Psoas muscle (tissue), 8 donors: ENCODE measurements around the gene KLF13. TPM values are rescaled to one million over a fixed set of nuclear protein-coding genes. Genes with fewer than 3 reads are reported as not detected.

ENCODE experiments used
- ATAC-seq, 4 donors: fragments of 200-7000 bp; cut with Tn5 transposase; one replicate each; pipeline ENCODE4 v1.9.1; 2020; ENCODE audit warnings: moderate library complexity in 3 of 4, mild to moderate bottlenecking in 2 of 4
- DNase-seq, 2 donors: peaks; one replicate each; pipeline ENCODE4 v3.0.0-alpha.2; 2020
- H3K27ac ChIP-seq: fragments of 200-600 bp; one replicate; pipeline ENCODE4 v1.8.0; 2022
- H3K27me3 ChIP-seq, 3 donors: fragments of 200-600 bp in 1 of 3; one replicate each; pipeline versions ENCODE4 v1.6.1 to v1.8.0; 2013 to 2022; ENCODE audit warnings: low read length in 2 of 3, mild to moderate bottlenecking in 2 of 3, moderate library complexity in 1 of 3; ENCODE audit not compliant: insufficient read depth in 3 of 3
- H3K36me3 ChIP-seq, 2 donors: fragments of 200-600 bp in 1 of 2; one replicate each; pipeline versions ENCODE4 v1.6.1 to v1.8.0; 2013 to 2022; ENCODE audit warnings: low read depth in 1 of 2, mild to moderate bottlenecking in 1 of 2, moderate library complexity in 1 of 2; ENCODE audit not compliant: insufficient read depth in 1 of 2
- H3K4me1 ChIP-seq: fragments of 200-600 bp; one replicate; pipeline ENCODE4 v1.8.0; 2022
- H3K4me3 ChIP-seq: fragments of 200-600 bp; one replicate; pipeline ENCODE4 v1.8.0; 2022; ENCODE audit warnings: mild to moderate bottlenecking
- H3K9me3 ChIP-seq: fragments of 200-600 bp; one replicate; pipeline ENCODE4 v1.8.0; 2022
- WGBS, 3 donors: extraction: QIAGEN DNeasy Blood & Tissue Kit; methylation state at CpG; one replicate each; pipeline versions ENCODE4 v1.1.6 to v1.1.7; 2013; 5-methylcytosine and 5-hydroxymethylcytosine counted together
- intact Hi-C, 2 donors: fragments of 100-400 bp; cut with DNase I; formaldehyde crosslinking; loops; one replicate each; pipeline versions ENCODE4 v1.11.0 to v1.14.2; 2022
- polyA plus RNA-seq, 3 donors: library from polyadenylated mRNA; stranded (reverse); fragments of 200-250 nt; gene quantifications; one replicate each; pipeline ENCODE4 v1.2.3, GENCODE V29; 2013
- total RNA-seq, 4 donors: library from RNA; stranded (reverse); fragmentation: NEBNext Ultra II Directional in 2 of 4; extraction: Animal tissue kit (Norgen Biotek cat#: 25700) in 2 of 4; gene quantifications; one replicate each; pipeline versions ENCODE4 v1.2.1 to v1.2.4, GENCODE V29; 2021 to 2023
- TF ChIP-seq, protein P1 (sequence below): fragments of 200-600 bp; IDR thresholded peaks from one replicate; pipeline ENCODE4 v1.8.0; 2022; ENCODE audit warnings: antibody characterized with exemption
- donor health status: healthy with polysubstance abuse.
- donor health status: DM: no; HTN: no; CAD: no; lungs with moderate emphysema.
- donor health status: Bipolar disorder and iron deficiency.
- donor health status: healthy.
- donor health status: DM: yes; HTN: yes; CAD: no.
- donor health status: DM: no; HTN: no; CAD: no.
- donor health status: DM: no; HTN: no; CAD: no.
- donor health status: DM: yes; HTN: yes; CAD: no.

The KLF13 gene
- total and polyA plus RNA-seq, 7 donors, result 11.9 to 45.6 (median 24.5) TPM

DNA sequence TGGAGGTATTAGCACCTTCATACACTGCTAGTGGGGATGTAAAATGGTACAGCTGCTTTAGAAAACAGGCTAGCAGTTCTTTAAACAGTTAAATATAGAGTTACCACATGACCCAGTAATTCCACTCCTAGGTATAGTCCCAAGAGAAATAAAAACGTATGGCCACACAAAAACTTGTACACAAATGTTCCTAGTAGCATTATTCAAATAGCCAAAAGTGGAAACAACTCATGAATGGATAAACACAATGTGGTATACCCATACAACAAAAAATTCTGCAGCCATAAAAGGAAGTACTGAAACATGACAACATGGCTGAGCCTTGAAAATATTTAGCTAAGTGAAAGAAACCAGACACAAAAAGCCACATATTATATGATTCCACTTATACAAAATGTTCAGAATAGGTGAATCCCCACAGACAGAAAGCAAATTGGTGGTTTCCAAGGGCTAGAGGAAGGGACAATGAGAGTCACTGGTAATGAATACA, 40.8 kb upstream of the KLF13 start:
- Histone ChIP-seq H3K36me3 (no peaks in the 10 kb centered on the region), H3K27me3 (no peaks in the 10 kb centered on the region), H3K4me1 (no peaks in the 10 kb centered on the region), H3K9me3 (no peaks in the 10 kb centered on the region), H3K27ac (no peak overlapping the region), H3K4me3 (no peak overlapping the region)
- TF ChIP-seq, protein P1, sequence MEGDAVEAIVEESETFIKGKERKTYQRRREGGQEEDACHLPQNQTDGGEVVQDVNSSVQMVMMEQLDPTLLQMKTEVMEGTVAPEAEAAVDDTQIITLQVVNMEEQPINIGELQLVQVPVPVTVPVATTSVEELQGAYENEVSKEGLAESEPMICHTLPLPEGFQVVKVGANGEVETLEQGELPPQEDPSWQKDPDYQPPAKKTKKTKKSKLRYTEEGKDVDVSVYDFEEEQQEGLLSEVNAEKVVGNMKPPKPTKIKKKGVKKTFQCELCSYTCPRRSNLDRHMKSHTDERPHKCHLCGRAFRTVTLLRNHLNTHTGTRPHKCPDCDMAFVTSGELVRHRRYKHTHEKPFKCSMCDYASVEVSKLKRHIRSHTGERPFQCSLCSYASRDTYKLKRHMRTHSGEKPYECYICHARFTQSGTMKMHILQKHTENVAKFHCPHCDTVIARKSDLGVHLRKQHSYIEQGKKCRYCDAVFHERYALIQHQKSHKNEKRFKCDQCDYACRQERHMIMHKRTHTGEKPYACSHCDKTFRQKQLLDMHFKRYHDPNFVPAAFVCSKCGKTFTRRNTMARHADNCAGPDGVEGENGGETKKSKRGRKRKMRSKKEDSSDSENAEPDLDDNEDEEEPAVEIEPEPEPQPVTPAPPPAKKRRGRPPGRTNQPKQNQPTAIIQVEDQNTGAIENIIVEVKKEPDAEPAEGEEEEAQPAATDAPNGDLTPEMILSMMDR, result no peak
- no peak for DNase-seq
- WGBS, 3 donors, result 14 to 25% (median 24%) methylated on average over 1 of the region's 1 CpG
- ATAC-seq, result no peak
- intact Hi-C loops, result no loop called here

DNA sequence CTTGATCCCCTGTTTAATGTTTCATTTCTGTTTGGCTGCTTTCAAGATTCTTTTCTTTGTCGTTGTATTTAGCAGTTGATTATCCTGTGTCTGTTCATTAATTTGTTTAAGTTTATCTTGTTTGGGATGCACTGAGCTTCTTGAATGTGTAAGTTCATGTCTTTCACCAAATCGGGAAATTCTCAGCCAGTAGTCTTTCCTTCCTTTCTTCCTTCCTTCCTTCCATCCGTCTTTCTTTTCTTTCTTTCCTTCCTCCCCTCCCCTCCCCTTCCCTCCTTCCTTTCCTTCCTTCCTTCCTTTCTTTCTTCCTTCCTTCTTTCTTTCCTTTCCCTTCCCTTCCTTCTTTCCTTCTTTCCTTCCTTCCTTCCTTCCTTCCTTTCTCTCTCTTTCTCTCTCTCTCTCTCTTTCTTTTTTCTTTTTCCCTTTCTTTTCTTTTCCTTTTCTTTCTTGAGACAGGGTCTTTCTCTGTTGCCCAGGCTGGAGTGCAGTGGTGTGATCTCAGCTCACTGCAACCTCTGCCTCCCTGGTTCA, 35.5 kb upstream of the KLF13 start:
- no peaks in the 10 kb centered on the region for H3K27me3 ChIP-seq
- no peak for ATAC-seq
- intact Hi-C loops, result no loop called here
- H3K36me3 ChIP-seq, result no peaks in the 10 kb centered on the region
- no peak for DNase-seq
- no peak overlapping the region for H3K27ac ChIP-seq
- no peak overlapping the region for H3K4me3 ChIP-seq
- 71 to 76% (median 72%) methylated on average over 3 of the region's 3 CpGs for WGBS, 3 donors
- TF ChIP-seq, protein P1, result no peak
- H3K9me3 ChIP-seq, result no peaks in the 10 kb centered on the region
- H3K4me1 ChIP-seq, result no peaks in the 10 kb centered on the region

DNA sequence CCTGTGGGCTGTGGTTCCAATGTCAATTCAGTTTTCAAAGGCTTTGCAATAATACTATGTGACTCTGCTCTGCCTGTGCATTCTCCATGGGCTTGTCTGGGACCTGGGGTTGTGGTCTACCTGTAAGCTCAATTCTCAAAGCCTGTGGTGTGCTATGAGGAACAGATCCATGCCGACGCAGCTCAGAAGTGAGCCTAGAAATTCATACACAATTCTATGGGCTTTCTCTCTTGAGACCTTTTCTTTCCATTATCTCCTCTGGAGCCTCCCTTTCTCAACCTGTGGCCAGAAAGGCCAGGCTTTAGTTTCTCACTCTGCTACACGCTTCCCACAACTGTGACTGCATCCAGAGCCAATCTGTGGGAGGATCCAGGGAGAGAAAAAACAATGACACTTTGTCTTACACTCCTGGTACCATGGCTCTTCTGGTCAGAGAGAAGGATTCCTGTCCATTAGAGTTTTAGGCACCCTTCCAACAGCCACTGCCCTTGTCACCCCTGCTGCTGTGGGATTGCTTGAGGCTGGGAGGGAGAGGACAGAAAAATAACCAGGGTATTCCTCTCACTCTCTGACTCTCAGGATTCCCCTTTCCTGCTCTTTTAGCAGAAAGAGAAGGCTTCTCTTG, 34.1 kb upstream of the KLF13 start:
- no peaks in the 10 kb centered on the region for H3K9me3 ChIP-seq
- H3K27me3 ChIP-seq, result no peaks in the 10 kb centered on the region
- no peak for ATAC-seq
- H3K4me3 ChIP-seq, result no peak overlapping the region
- no peaks in the 10 kb centered on the region for H3K36me3 ChIP-seq
- TF ChIP-seq, protein P1, result no peak
- 46 to 78% (median 69%) methylated on average over 3 of the region's 3 CpGs for WGBS, 3 donors
- H3K27ac ChIP-seq, result no peak overlapping the region
- DNase-seq, result no peak
- H3K4me1 ChIP-seq, result no peaks in the 10 kb centered on the region
- intact Hi-C loops, result no loop called here

DNA sequence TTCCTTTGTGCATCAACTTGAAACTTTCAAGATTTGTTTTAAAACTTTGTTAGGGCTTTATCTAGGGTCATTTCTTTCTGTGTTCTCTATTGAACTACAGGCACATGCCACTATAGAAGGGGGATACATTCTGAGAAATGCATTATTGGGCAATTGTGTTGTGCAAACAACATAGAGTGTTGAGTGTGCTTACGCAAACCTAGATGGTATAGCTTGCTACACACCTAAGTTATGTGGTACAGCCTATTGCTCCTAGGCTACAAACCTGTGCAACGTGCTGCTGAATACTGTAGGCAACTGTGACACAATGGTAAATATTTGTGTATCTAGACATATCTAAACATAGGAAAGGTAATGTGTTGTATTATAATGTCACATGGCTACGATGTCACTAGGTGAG, 33.0 kb upstream of the KLF13 start:
- intact Hi-C loops, result no loop called here
- Histone ChIP-seq H3K36me3 (no peaks in the 10 kb centered on the region), H3K9me3 (no peaks in the 10 kb centered on the region), H3K27me3 (no peaks in the 10 kb centered on the region), H3K27ac (no peak overlapping the region), H3K4me3 (no peak overlapping the region), H3K4me1 (no peaks in the 10 kb centered on the region)
- ATAC-seq (no peak), DNase-seq (no peak)
- TF ChIP-seq, protein P1, result no peak
- 91 to 97% (median 97%) methylated on average over 3 of the region's 3 CpGs for WGBS, 3 donors

DNA sequence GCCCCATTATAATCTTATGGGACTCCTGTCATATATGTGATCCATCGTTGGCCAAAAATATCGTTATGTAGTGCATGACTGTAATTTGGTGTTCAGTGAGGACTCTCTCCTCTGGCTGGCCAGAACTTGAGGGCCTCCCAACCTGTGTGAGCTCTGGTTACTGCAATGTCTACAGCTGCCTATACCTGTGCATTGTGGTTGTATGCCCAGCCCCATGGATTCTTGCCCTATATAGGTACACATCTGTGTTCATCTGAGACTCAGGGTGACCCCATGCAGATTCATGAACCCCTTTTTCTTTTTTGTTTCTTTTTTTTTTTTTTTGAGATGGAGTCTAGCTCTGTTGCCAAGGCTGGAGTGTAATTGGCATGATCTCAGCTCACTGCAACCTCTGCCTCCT, 32.6 kb upstream of the KLF13 start:
- ATAC-seq, result no peak
- no peaks in the 10 kb centered on the region for H3K4me1 ChIP-seq
- H3K36me3 ChIP-seq, result no peaks in the 10 kb centered on the region
- no peak overlapping the region for H3K4me3 ChIP-seq
- intact Hi-C loops, result no loop called here
- no peak for DNase-seq
- no peak overlapping the region for H3K27ac ChIP-seq
- H3K27me3 ChIP-seq, result no peaks in the 10 kb centered on the region
- TF ChIP-seq, protein P1, result no peak
- no peaks in the 10 kb centered on the region for H3K9me3 ChIP-seq
- 97 to 100% (median 100%) methylated on average over 2 of the region's 2 CpGs for WGBS, 3 donors
